A549 (cell line): ENCODE results near the gene TCEANC2. TPM values are rescaled to one million over a fixed set of nuclear protein-coding genes. Genes with fewer than 3 reads are reported as not detected.

Source experiments
- ATAC-seq, 2 experiments: fragments of 200-7000 bp in 1 of 2; fragments of >200 bp in 1 of 2; cut with Nextera tagmentation in 1 of 2; cut with Tn5 transposase in 1 of 2; 3 replicates each; pipeline versions ENCODE4 v1.8.0 to v1.9.1; 2018 to 2020; ENCODE audit warnings: mild to moderate bottlenecking in 1 of 2, moderate library complexity in 1 of 2
- CTCF ChIA-PET: fragments of 300-600 bp; sonication (Branson Sonifier 250); formaldehyde crosslinking; extraction: SDS; loops from one replicate; lab custom pipeline; 2021; ENCODE audit warnings: antibody characterized with exemption, inconsistent platforms; lab: Yijun Ruan, JAX
- POLR2A ChIA-PET: fragments of 350-600 bp; formaldehyde crosslinking; extraction: SDS; loops from one replicate; lab custom pipeline; 2021; ENCODE audit warnings: antibody characterized with exemption, inconsistent platforms; lab: Yijun Ruan, JAX
- DNase-seq, 2 experiments: peaks; one replicate each; pipeline versions ENCODE4 v3.0.0 to v3.0.0-alpha.2; 2011 to 2016; ENCODE audit warnings: low read depth in 1 of 2, low spot score in 1 of 2
- FAIRE-seq: peaks from 2 replicates; lab custom pipeline; 2011; peaks lifted over from hg19 to GRCh38; lab: Jason Lieb, UNC
- H3K27ac ChIP-seq, 2 experiments: fragments of >200 bp; sonication (Bioruptor Twin); formaldehyde crosslinking; 3 replicates each; pipeline ENCODE4 v1.5.1; 2016 to 2017
- H3K4me1 ChIP-seq: fragments of >200 bp; sonication (Bioruptor Twin); formaldehyde crosslinking; 3 replicates; pipeline ENCODE4 v1.6.1; 2016
- H3K4me2 ChIP-seq: fragments of >200 bp; sonication (Bioruptor Twin); formaldehyde crosslinking; 3 replicates; pipeline ENCODE4 v1.6.1; 2016
- H3K4me3 ChIP-seq: fragments of >200 bp; sonication (Bioruptor Twin); formaldehyde crosslinking; 3 replicates; pipeline ENCODE4 v1.5.1; 2016
- H3K9me3 ChIP-seq: fragments of >200 bp; sonication (Bioruptor Twin); formaldehyde crosslinking; 3 replicates; pipeline ENCODE4 v1.6.1; 2016
- CEBPB ChIP-seq, 2 experiments: fragments of >200 bp in 1 of 2; sonication (Bioruptor Twin) in 1 of 2; formaldehyde crosslinking in 1 of 2; IDR thresholded peaks; 2 replicates each; pipeline ENCODE4 v1.6.1; 2012 to 2016
- CHD2 ChIP-seq: fragments of 150-350 bp; IDR thresholded peaks from 2 replicates; pipeline ENCODE4 v1.6.1; 2014; ENCODE audit warnings: low read length; ENCODE audit not compliant: partially characterized antibody
- ELK1 ChIP-seq: fragments of 150-350 bp; IDR thresholded peaks from 2 replicates; pipeline ENCODE4 v1.6.1; 2014; ENCODE audit warnings: low read depth, mild to moderate bottlenecking, low read length
- EP300 ChIP-seq, 2 experiments: fragments of >200 bp; sonication (Bioruptor Twin); formaldehyde crosslinking; IDR thresholded peaks; 2 replicates in 1 of 2; 3 replicates in 1 of 2; pipeline ENCODE4 v1.6.1; 2016 to 2017
- ESRRA ChIP-seq: fragments of 150-350 bp; IDR thresholded peaks from 2 replicates; pipeline ENCODE4 v1.6.1; 2014; ENCODE audit warnings: mild to moderate bottlenecking, low read length, borderline replicate concordance
- FOXS1 ChIP-seq: fragments of 250-450 bp; sonication (Bioruptor Pico); IDR thresholded peaks from 2 replicates; pipeline ENCODE4 v1.5.0; 2020; ENCODE audit warnings: mild to moderate bottlenecking, moderate library complexity
- HEYL ChIP-seq: fragments of 250-450 bp; sonication (Bioruptor Pico); IDR thresholded peaks from 2 replicates; pipeline ENCODE4 v1.8.0; 2021; ENCODE audit warnings: mild to moderate bottlenecking, moderate library complexity
- KDM1A ChIP-seq: fragments of 200-600 bp; sonication (generic); IDR thresholded peaks from 2 replicates; pipeline ENCODE4 v1.6.1; 2016; ENCODE audit warnings: low read depth, mild to moderate bottlenecking
- KDM5A ChIP-seq: fragments of 200-600 bp; sonication (generic); IDR thresholded peaks from 2 replicates; pipeline ENCODE4 v1.6.1; 2016; ENCODE audit warnings: antibody characterized with exemption, mild to moderate bottlenecking
- MAX ChIP-seq: IDR thresholded peaks from 2 replicates; pipeline ENCODE4 v1.6.1; 2012
- PHF8 ChIP-seq: fragments of 200-600 bp; sonication (generic); IDR thresholded peaks from 2 replicates; pipeline ENCODE4 v1.6.1; 2016; ENCODE audit warnings: low read depth, mild to moderate bottlenecking, antibody characterized with exemption, moderate library complexity, borderline replicate concordance
- RAD21 ChIP-seq, 2 experiments: fragments of >200 bp in 1 of 2; sonication (Bioruptor Twin) in 1 of 2; formaldehyde crosslinking in 1 of 2; IDR thresholded peaks in 1 of 2; conservative IDR thresholded peaks in 1 of 2; 2 replicates in 1 of 2; 3 replicates in 1 of 2; pipeline ENCODE4 v1.6.1; 2012 to 2018; ENCODE audit warnings: inconsistent platforms in 1 of 2
- RFX5 ChIP-seq: fragments of 450-650 bp; IDR thresholded peaks from 2 replicates; pipeline ENCODE4 v1.7.1; 2014; ENCODE audit warnings: antibody characterized with exemption, mild to moderate bottlenecking, moderate library complexity
- ZC3H11A ChIP-seq: fragments of 450-650 bp; IDR thresholded peaks from 2 replicates; pipeline ENCODE4 v1.6.1; 2014; ENCODE audit warnings: antibody characterized with exemption, mild to moderate bottlenecking
- ZSCAN20 ChIP-seq: fragments of 250-450 bp; sonication (Bioruptor Pico); IDR thresholded peaks from 2 replicates; pipeline ENCODE4 v1.8.0; 2022; ENCODE audit warnings: mild to moderate bottlenecking, moderate library complexity
- WGBS: methylation state at CpG from one replicate; pipeline ENCODE4 v1.1.6; 2017; ENCODE audit errors: missing lambda C conversion rate; 5-methylcytosine and 5-hydroxymethylcytosine counted together
- polyA plus RNA-seq, 4 experiments: library from polyadenylated mRNA; depleted of rRNA in 3 of 4; stranded (reverse); fragments of >200 nt; fragmentation: RNase III in 1 of 4; extraction: RNeasy Plus Mini Kit Qiagen cat#74134 plus additional on column Dnase treatment in 1 of 4; gene quantifications; 2 replicates in 3 of 4; 3 replicates in 1 of 4; pipeline ENCODE4 v1.2.3, GENCODE V29; 2011 to 2017
- small RNA-seq, 6 experiments: library from RNA; depleted of rRNA; stranded (forward); fragments of <200 nt; gene quantifications; one replicate each; pipeline ENCODE3, GENCODE V24; 2012

Gene TCEANC2
- polyA plus RNA-seq, 2 of the 4 experiments (the other 2 are of a cell fraction), result 1.9 to 3.4 TPM

- Histone ChIP-seq H3K4me3 (no peak within 1 kb of the TSS), H3K4me1 (peaks cover 13% of the 10 kb centered on the region), H3K4me2 (0 out of 3 replicates have a peak within 1 kb of the TSS, but pooled peaks have one; percentile 12), H3K9me3 (no peaks in the 10 kb centered on the region)
- 81% methylated on average over 5 of the region's 5 CpGs for WGBS
- FAIRE-seq, result no peak
- POLR2A ChIA-PET, result no interaction called here
- no peak for ATAC-seq
- no peak for DNase-seq
- TF ChIP-seq CHD2 (no peak), ZSCAN20 (no peak), ELK1 (no peak), RFX5 (no peak), MAX (no peak), RAD21 (conservative IDR thresholded peaks at IDR 0.05 in 1 of 2, IDR thresholded peaks at IDR 0.05 in 1 of 2) (no peak), FOXS1 (CRISPR knock-in tag) (no peak), PHF8 (no peak), KDM1A (no peak), KDM5A (no peak), EP300 (IDR thresholded peaks at IDR 0.05) (no peak)
- TF ChIP-seq, all 56 proteins: peak for 0
- H3K27ac ChIP-seq, result 0 out of 6 replicates have a peak within 1 kb of the TSS, but pooled peaks of 1 of the 2 experiments have one; percentile 30
- CTCF ChIA-PET, result interaction anchor here (1.5 kb wide), 1 partner anchor 253 kb away, joined by 3 read pairs; the partner anchor contains the start of gene SSBP3
Observed at GRCh38 chr1:54152696-54153095, 99.3 kb downstream of the TCEANC2 start, which contains the start of gene CDCP2. TSS of gene CDCP2 (minus strand) at chr1:54153000. CDS start at chr1:54152922, 78 bp downstream.

GRCh38 chr1:54153535-54154439 is 100.4 kb downstream of the TCEANC2 start:
- Histone ChIP-seq H3K9me3 (no peaks in the 10 kb centered on the region), H3K4me1 (peaks cover 21% of the 10 kb centered on the region), H3K27ac (0 out of 6 replicates have a peak overlapping the region, but pooled peaks of 1 of the 2 experiments have one; percentile 30), H3K4me3 (no peak overlapping the region), H3K4me2 (0 out of 3 replicates have a peak overlapping the region, but pooled peaks have one; percentile 12)
- DNase-seq (no peak), FAIRE-seq (no peak), ATAC-seq (peak; percentile 35 to 61; a peak in 3 of 6 replicates)
- 73% methylated on average over 19 of the region's 19 CpGs for WGBS
- CTCF ChIA-PET, result interaction anchor here (0.5 kb wide), 1 partner anchor 335 kb away, joined by 3 read pairs; no protein-coding TSS in a partner anchor
- POLR2A ChIA-PET, result no interaction called here
- no peak for TF ChIP-seq ESRRA
- TF ChIP-seq CEBPB (IDR thresholded peaks at IDR 0.05), result peak; percentile 64 to 81
- TF ChIP-seq HEYL, result no peak
- no peak for TF ChIP-seq ZC3H11A

Small RNAs within 50 kb of the gene (small RNA-seq; reads per million reads assigned to genes)
- gene AL353898.1 (0 reads per million in 6 experiments), gene AL353898.2 (0 reads per million in 6 experiments)

Other genes starting within 250 kb of the TCEANC2 start
- gene NDC1, start 215.3 kb upstream of the TCEANC2 start, polyA plus RNA-seq (2011; rRNA removed), result 39.1 and 49.5 TPM in 2 replicates
- gene NDC1, start 215.3 kb upstream of the TCEANC2 start, polyA plus RNA-seq (2017; fragmentation: RNase III; extraction: RNeasy Plus Mini Kit Qiagen cat#74134 plus additional on column Dnase treatment), result 25.7 to 27.8 TPM (median 26.4 TPM) in 3 replicates
- gene YIPF1, start 163.8 kb upstream of the TCEANC2 start, polyA plus RNA-seq (2011; rRNA removed), result 30.1 and 34.6 TPM in 2 replicates
- gene YIPF1, start 163.8 kb upstream of the TCEANC2 start, polyA plus RNA-seq (2017; fragmentation: RNase III; extraction: RNeasy Plus Mini Kit Qiagen cat#74134 plus additional on column Dnase treatment), result 12.7 to 15.4 TPM (median 15.4 TPM) in 3 replicates
- 0.13 TPM in 1 of 2 replicates, not detected in the other for gene DIO1, start 159.4 kb upstream of the TCEANC2 start, polyA plus RNA-seq (2011; rRNA removed)
- not detected in 3 replicates for gene DIO1, start 159.4 kb upstream of the TCEANC2 start, polyA plus RNA-seq (2017; fragmentation: RNase III; extraction: RNeasy Plus Mini Kit Qiagen cat#74134 plus additional on column Dnase treatment)
- gene IFT25, start 107.9 kb upstream of the TCEANC2 start, polyA plus RNA-seq (2011; rRNA removed), result 37.0 and 49.4 TPM in 2 replicates
- 39.0 to 41.4 TPM (median 41.3 TPM) in 3 replicates for gene IFT25, start 107.9 kb upstream of the TCEANC2 start, polyA plus RNA-seq (2017; fragmentation: RNase III; extraction: RNeasy Plus Mini Kit Qiagen cat#74134 plus additional on column Dnase treatment)
- 35.1 TPM in 2 replicates for gene LRRC42, start 107.3 kb upstream of the TCEANC2 start, polyA plus RNA-seq (2011; rRNA removed)
- 27.6 to 31.5 TPM (median 29.7 TPM) in 3 replicates for gene LRRC42, start 107.3 kb upstream of the TCEANC2 start, polyA plus RNA-seq (2017; fragmentation: RNase III; extraction: RNeasy Plus Mini Kit Qiagen cat#74134 plus additional on column Dnase treatment)
- gene LDLRAD1, start 35.4 kb upstream of the TCEANC2 start, polyA plus RNA-seq (2011; rRNA removed), result 0.06 and 0.12 TPM in 2 replicates
- gene LDLRAD1, start 35.4 kb upstream of the TCEANC2 start, polyA plus RNA-seq (2017; fragmentation: RNase III; extraction: RNeasy Plus Mini Kit Qiagen cat#74134 plus additional on column Dnase treatment), result not detected in 3 replicates
- gene TMEM59, start 404 bp upstream of the TCEANC2 start, polyA plus RNA-seq (2011; rRNA removed), result 225 and 259 TPM in 2 replicates
- gene TMEM59, start 404 bp upstream of the TCEANC2 start, polyA plus RNA-seq (2017; fragmentation: RNase III; extraction: RNeasy Plus Mini Kit Qiagen cat#74134 plus additional on column Dnase treatment), result 97.2 to 120 TPM (median 114 TPM) in 3 replicates
- not detected in 2 replicates for gene CDCP2, start 99.4 kb downstream of the TCEANC2 start, polyA plus RNA-seq (2011; rRNA removed)
- not detected in 3 replicates for gene CDCP2, start 99.4 kb downstream of the TCEANC2 start, polyA plus RNA-seq (2017; fragmentation: RNase III; extraction: RNeasy Plus Mini Kit Qiagen cat#74134 plus additional on column Dnase treatment)
- 3.6 and 5.0 TPM in 2 replicates for gene CYB5RL, start 146.4 kb downstream of the TCEANC2 start, polyA plus RNA-seq (2011; rRNA removed)
- 3.4 to 4.2 TPM (median 4.0 TPM) in 3 replicates for gene CYB5RL, start 146.4 kb downstream of the TCEANC2 start, polyA plus RNA-seq (2017; fragmentation: RNase III; extraction: RNeasy Plus Mini Kit Qiagen cat#74134 plus additional on column Dnase treatment)
- gene MRPL37, start 146.6 kb downstream of the TCEANC2 start, polyA plus RNA-seq (2011; rRNA removed), result 16.2 and 33.0 TPM in 2 replicates
- gene MRPL37, start 146.6 kb downstream of the TCEANC2 start, polyA plus RNA-seq (2017; fragmentation: RNase III; extraction: RNeasy Plus Mini Kit Qiagen cat#74134 plus additional on column Dnase treatment), result 64.8 to 70.4 TPM (median 68.9 TPM) in 3 replicates